ENCODE results near the gene PPP2R1B. TPM values are rescaled to one million over a fixed set of nuclear protein-coding genes. Genes with fewer than 3 reads are reported as not detected.

Gene PPP2R1B
- total and polyA plus RNA-seq, 8 donors = 26.4 to 31.5 (median 29.4) TPM

GRCh38 chr11:111812211-111812610 lies 46.0 kb upstream of the PPP2R1B start:
- Histone ChIP-seq H3K36me3 (peaks cover 0 to 20% of the 10 kb centered on the region in 2 donors), H3K4me1 (no peaks in the 10 kb centered on the region), H3K27ac (no peak overlapping the region), H3K9me3 (no peaks in the 10 kb centered on the region), H3K4me3 (no peak overlapping the region), H3K27me3 (no peaks in the 10 kb centered on the region)
- DNase-seq (no peak), ATAC-seq (no peak)
- TF ChIP-seq, protein P1, sequence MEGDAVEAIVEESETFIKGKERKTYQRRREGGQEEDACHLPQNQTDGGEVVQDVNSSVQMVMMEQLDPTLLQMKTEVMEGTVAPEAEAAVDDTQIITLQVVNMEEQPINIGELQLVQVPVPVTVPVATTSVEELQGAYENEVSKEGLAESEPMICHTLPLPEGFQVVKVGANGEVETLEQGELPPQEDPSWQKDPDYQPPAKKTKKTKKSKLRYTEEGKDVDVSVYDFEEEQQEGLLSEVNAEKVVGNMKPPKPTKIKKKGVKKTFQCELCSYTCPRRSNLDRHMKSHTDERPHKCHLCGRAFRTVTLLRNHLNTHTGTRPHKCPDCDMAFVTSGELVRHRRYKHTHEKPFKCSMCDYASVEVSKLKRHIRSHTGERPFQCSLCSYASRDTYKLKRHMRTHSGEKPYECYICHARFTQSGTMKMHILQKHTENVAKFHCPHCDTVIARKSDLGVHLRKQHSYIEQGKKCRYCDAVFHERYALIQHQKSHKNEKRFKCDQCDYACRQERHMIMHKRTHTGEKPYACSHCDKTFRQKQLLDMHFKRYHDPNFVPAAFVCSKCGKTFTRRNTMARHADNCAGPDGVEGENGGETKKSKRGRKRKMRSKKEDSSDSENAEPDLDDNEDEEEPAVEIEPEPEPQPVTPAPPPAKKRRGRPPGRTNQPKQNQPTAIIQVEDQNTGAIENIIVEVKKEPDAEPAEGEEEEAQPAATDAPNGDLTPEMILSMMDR (IDR thresholded peaks at IDR 0.05) = no peak
- intact Hi-C loops (cut with DNase I) = no loop called here

DNA sequence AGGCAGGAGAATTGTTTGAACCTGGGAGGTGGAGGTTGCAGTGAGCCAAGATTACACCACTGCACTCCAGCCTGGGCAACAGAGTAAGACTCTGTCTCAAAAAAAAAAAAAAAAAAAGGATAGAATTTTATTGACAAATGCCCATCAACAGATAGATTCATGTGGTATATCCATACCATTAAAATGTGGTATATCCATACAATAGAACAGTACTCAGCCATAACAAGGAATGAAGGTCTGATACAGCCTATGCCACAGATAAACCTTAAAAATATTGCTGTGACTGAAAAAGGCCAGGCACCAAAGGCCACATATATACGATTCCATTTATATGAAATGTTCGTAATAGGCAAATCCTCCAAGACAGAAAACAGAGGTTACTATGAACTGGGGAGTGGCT lies 45.3 kb upstream of the PPP2R1B start:
- Histone ChIP-seq H3K27me3 (no peaks in the 10 kb centered on the region), H3K4me3 (no peak overlapping the region), H3K9me3 (no peaks in the 10 kb centered on the region), H3K36me3 (peaks cover 0 to 20% of the 10 kb centered on the region in 2 donors), H3K4me1 (no peaks in the 10 kb centered on the region), H3K27ac (no peak overlapping the region)
- intact Hi-C loops (cut with DNase I) = no loop called here
- ATAC-seq = no peak
- TF ChIP-seq, protein P1 (IDR thresholded peaks at IDR 0.05) = no peak
- DNase-seq = no peak

- H3K36me3 ChIP-seq = peaks cover 0 to 40% of the 10 kb centered on the region in 2 donors
- TF ChIP-seq, protein P1 (IDR thresholded peaks at IDR 0.05) = no peak
- no peaks in the 10 kb centered on the region for H3K9me3 ChIP-seq
- H3K27ac ChIP-seq = no peak overlapping the region
- H3K4me1 ChIP-seq = no peaks in the 10 kb centered on the region
- no peak for ATAC-seq
- intact Hi-C loops (cut with DNase I) = no loop called here
- no peak overlapping the region for H3K4me3 ChIP-seq
- H3K27me3 ChIP-seq = no peaks in the 10 kb centered on the region
- DNase-seq = no peak
Measured at GRCh38 chr11:111808834-111809233, 42.6 kb upstream of the PPP2R1B start.

DNA sequence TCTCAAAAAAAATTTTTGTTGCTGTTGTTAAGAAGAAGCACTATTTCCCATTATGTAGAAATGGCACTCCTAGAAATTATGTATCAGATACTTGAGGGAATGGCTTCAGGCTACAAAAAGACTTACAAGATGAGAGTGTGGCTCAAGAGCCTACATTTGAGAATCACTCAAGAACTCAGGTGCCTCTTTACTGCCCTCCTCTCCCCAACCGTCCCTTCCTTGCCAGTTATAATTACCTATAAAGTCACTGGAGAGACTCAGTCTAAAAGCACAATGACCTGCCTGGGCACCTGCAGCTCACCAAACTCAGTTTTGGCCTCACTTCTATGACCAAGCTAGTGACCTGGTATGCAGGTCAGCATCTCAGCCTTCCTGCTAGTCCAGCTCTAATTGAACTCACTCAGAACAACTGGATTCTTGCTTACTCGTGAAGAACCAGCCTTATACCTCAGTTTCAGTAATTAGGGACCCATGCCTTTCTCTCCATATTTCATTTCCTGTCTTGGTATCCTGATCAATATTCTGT lies 41.9 kb upstream of the PPP2R1B start:
- DNase-seq (peak in 1 of 4 donors; percentile 39), ATAC-seq (peak; percentile 90)
- Histone ChIP-seq H3K9me3 (no peaks in the 10 kb centered on the region), H3K27ac (no peak overlapping the region), H3K4me1 (no peaks in the 10 kb centered on the region), H3K4me3 (no peak overlapping the region), H3K36me3 (peaks cover 0 to 43% of the 10 kb centered on the region in 2 donors), H3K27me3 (no peaks in the 10 kb centered on the region)
- intact Hi-C loops (cut with DNase I) = no loop called here
- TF ChIP-seq, protein P1 (IDR thresholded peaks at IDR 0.05) = no peak

GRCh38 chr11:111807076-111807475 lies 40.9 kb upstream of the PPP2R1B start:
- ATAC-seq (no peak), DNase-seq (no peak)

More at GRCh38 chr11:111807076-111807475, 40.9 kb upstream of the PPP2R1B start:
- TF ChIP-seq, protein P1 (IDR thresholded peaks at IDR 0.05) = no peak
- no peak overlapping the region for H3K4me3 ChIP-seq
- no peaks in the 10 kb centered on the region for H3K4me1 ChIP-seq
- intact Hi-C loops (cut with DNase I) = no loop called here
- H3K9me3 ChIP-seq = no peaks in the 10 kb centered on the region
- peaks cover 0 to 46% of the 10 kb centered on the region in 2 donors for H3K36me3 ChIP-seq
- no peak overlapping the region for H3K27ac ChIP-seq
- no peaks in the 10 kb centered on the region for H3K27me3 ChIP-seq
